CD4-positive, alpha-beta T cell (primary cell): ENCODE results near the gene PDCD10. TPM values are rescaled to one million over a fixed set of nuclear protein-coding genes. Genes with fewer than 3 reads are reported as not detected.
A peak's percentile ranks its signal among the peaks of the same experiment; 100 is the strongest.

Experiments used
- ATAC-seq: fragments of 200-7000 bp; cut with Tn5 transposase; one replicate; pipeline ENCODE4 v1.10.0; 2022; ENCODE audit warnings: mild to moderate bottlenecking; ENCODE audit not compliant: poor library complexity
- CTCF ChIA-PET: fragments of 350-600 bp; sonication (Branson Sonifier 250); formaldehyde crosslinking; loops from one replicate; lab custom pipeline; 2021; ENCODE audit warnings: antibody characterized with exemption, inconsistent platforms; lab: Charles Lee
- POLR2A ChIA-PET: fragments of 350-600 bp; sonication (Branson Sonifier 250); formaldehyde crosslinking; loops from one replicate; lab custom pipeline; 2021; ENCODE audit warnings: antibody characterized with exemption, inconsistent platforms; lab: Charles Lee
- DNase-seq, 14 experiments: peaks; one replicate each; pipeline ENCODE4 v3.0.0-alpha.2; 2013 to 2020; ENCODE audit warnings: mixed read lengths in 2 of 14
- H3K27ac ChIP-seq, 2 donors: one replicate each; pipeline versions ENCODE4 v1.5.1 to v1.7.0; 2013; ENCODE audit warnings: low read length in 2 of 2, low read depth in 1 of 2, mild to moderate bottlenecking in 1 of 2
- H3K27me3 ChIP-seq, 2 experiments: 1 replicate in 1 of 2; 2 replicates in 1 of 2; pipeline versions ENCODE4 v1.6.1 to v1.7.0; 2013; ENCODE audit warnings: low read length in 2 of 2, control low read depth in 1 of 2, mild to moderate bottlenecking in 1 of 2, moderate library complexity in 1 of 2; ENCODE audit not compliant: insufficient read depth in 2 of 2, control insufficient read depth in 1 of 2
- H3K36me3 ChIP-seq: one replicate; pipeline ENCODE4 v1.6.1; 2013; ENCODE audit warnings: low read length, control low read depth; ENCODE audit not compliant: insufficient read depth
- H3K4me1 ChIP-seq: one replicate; pipeline ENCODE4 v1.6.1; 2013; ENCODE audit warnings: low read length, control low read depth; ENCODE audit not compliant: insufficient read depth
- H3K4me3 ChIP-seq: one replicate; pipeline ENCODE4 v1.5.1; 2013; ENCODE audit warnings: mild to moderate bottlenecking, low read length, moderate library complexity
- H3K9me3 ChIP-seq, 2 experiments: 1 replicate in 1 of 2; 2 replicates in 1 of 2; pipeline versions ENCODE4 v1.6.1 to v1.7.0; 2013; ENCODE audit warnings: low read length in 2 of 2, mild to moderate bottlenecking in 2 of 2, control low read depth in 1 of 2, moderate library complexity in 1 of 2; ENCODE audit not compliant: control insufficient read depth in 1 of 2, insufficient read depth in 1 of 2
- H3K27ac Mint-ChIP-seq: one replicate; pipeline ENCODE4 v1.8.0; 2020; ENCODE audit warnings: mixed read lengths
- H3K27me3 Mint-ChIP-seq: one replicate; pipeline ENCODE4 v1.8.0; 2021; ENCODE audit warnings: mixed read lengths
- H3K36me3 Mint-ChIP-seq: one replicate; pipeline ENCODE4 v1.8.0; 2021; ENCODE audit warnings: low read depth, mixed read lengths
- H3K4me1 Mint-ChIP-seq: one replicate; pipeline ENCODE4 v1.8.0; 2021; ENCODE audit warnings: low read depth, mixed read lengths
- H3K4me3 Mint-ChIP-seq: one replicate; pipeline ENCODE4 v1.8.0; 2020; ENCODE audit warnings: mild to moderate bottlenecking, mixed read lengths
- H3K9me3 Mint-ChIP-seq: one replicate; pipeline ENCODE4 v1.8.0; 2020; ENCODE audit warnings: mixed read lengths
- intact Hi-C, 2 experiments: fragments of 100-400 bp; cut with DNase I in 1 of 2; cut with micrococcal nuclease in 1 of 2; formaldehyde crosslinking; loops; one replicate each; pipeline versions ENCODE4 v1.15.1 to v1.9.0; 2023 to 2025; cut with DNase I, micrococcal nuclease
- total RNA-seq, 174 experiments: library from RNA in 2 of 174; stranded (reverse) in 2 of 174; gene quantifications; one replicate each; pipeline ENCODE4 v1.2.3 and lab custom pipeline; 2021 to 2026
- TF ChIP-seq, protein P1 (sequence below): fragments of 200-600 bp; IDR thresholded peaks from one replicate; pipeline ENCODE4 v1.8.0; 2022; ENCODE audit warnings: antibody characterized with exemption, mild to moderate bottlenecking

The PDCD10 gene
- total RNA-seq, 2 experiments from 2014 or later, result 19.0 to 22.8 TPM

DNA sequence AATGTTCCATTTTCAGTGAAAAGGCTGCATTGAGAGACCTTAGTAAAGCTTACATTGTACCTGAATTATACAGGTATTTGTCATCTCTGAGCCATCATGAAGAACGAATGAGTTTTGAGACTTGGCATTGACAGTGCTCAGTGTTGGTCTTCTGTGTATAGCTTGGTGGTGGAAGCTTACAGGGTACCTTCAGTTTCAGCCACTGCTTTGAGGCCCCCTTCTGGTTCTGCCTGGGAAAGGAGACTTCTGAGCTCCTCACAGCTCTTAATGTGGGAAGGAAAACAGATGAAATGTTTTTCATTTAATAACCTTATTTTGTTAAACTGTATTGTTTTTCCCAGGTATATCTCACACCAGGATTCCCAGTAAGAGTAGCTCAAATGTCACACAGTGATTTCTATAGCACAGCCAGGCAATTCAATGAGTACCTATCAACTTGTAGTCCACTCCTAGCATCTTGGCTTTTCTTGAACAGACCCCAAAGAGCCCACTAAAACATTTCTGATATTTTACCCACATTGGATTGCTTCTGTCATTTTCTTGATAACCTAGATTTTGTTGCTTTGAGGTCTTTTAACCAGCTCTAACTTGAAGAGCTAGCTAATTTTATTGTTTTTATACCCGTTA, 6.4 kb upstream of the PDCD10 start:
- no peak overlapping the region for H3K4me3 ChIP-seq
- no peaks in the 10 kb centered on the region for H3K9me3 ChIP-seq
- Mint-ChIP-seq H3K27me3 (no peaks in the 10 kb centered on the region), H3K4me1 (peaks cover 20% of the 10 kb centered on the region), H3K27ac (no peak overlapping the region), H3K9me3 (no peaks in the 10 kb centered on the region), H3K36me3 (no peaks in the 10 kb centered on the region), H3K4me3 (no peak overlapping the region)
- no peaks in the 10 kb centered on the region for H3K4me1 ChIP-seq
- ChIA-PET CTCF (interaction anchor here (0.7 kb wide), 1 partner anchor 48 kb away, joined by 3 read pairs; no protein-coding TSS in a partner anchor), POLR2A (interaction anchor here (1.1 kb wide), 1 partner anchor 361 kb away, joined by 3 read pairs; the partner anchor contains the start of gene ZBBX)
- DNase-seq (peak in 11 of 14 experiments; percentile 1 to 52 (median 9)), ATAC-seq (peak; percentile 67)
- no peaks in the 10 kb centered on the region for H3K27me3 ChIP-seq
- TF ChIP-seq, protein P1, sequence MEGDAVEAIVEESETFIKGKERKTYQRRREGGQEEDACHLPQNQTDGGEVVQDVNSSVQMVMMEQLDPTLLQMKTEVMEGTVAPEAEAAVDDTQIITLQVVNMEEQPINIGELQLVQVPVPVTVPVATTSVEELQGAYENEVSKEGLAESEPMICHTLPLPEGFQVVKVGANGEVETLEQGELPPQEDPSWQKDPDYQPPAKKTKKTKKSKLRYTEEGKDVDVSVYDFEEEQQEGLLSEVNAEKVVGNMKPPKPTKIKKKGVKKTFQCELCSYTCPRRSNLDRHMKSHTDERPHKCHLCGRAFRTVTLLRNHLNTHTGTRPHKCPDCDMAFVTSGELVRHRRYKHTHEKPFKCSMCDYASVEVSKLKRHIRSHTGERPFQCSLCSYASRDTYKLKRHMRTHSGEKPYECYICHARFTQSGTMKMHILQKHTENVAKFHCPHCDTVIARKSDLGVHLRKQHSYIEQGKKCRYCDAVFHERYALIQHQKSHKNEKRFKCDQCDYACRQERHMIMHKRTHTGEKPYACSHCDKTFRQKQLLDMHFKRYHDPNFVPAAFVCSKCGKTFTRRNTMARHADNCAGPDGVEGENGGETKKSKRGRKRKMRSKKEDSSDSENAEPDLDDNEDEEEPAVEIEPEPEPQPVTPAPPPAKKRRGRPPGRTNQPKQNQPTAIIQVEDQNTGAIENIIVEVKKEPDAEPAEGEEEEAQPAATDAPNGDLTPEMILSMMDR, result peak; percentile 40
- H3K27ac ChIP-seq, result no peak overlapping the region
- no peaks in the 10 kb centered on the region for H3K36me3 ChIP-seq
- intact Hi-C loops, result loop anchor here in 1 of 2 experiments (1.0 kb wide), 1 partner anchor 361 kb away; the partner anchor contains the start of gene ZBBX

DNA sequence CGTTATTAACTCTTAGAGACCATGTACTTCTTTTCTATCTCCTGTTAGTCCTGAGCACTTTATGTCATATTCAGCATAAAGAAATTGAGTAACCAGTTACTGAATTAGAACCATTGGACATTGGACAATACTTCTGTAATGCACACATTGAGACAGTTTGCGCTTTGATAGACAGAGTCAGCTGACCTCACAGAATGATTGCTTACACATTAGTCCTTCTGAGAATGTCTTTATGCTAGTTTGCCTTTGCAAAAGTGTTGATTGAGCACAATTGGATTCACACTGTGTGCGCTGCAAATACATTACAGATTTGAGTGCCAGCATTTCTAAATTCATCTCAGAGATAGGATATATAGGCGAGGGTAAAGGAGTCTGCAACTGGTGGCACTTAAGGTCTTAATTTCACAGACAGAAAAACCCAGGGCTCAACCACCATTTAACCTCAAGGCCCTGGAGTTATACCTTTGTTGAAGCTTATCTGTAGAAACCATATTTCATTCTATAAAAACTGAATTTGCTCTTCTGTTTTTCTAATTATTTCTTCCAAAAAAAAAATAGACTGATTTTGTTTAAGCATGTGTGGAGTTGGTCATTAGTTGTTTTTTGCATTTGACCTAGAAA, 4.6 kb upstream of the PDCD10 start:
- Mint-ChIP-seq H3K36me3 (no peaks in the 10 kb centered on the region), H3K9me3 (no peaks in the 10 kb centered on the region), H3K4me1 (peaks cover 20% of the 10 kb centered on the region), H3K4me3 (no peak overlapping the region), H3K27ac (no peak overlapping the region), H3K27me3 (no peaks in the 10 kb centered on the region)
- ATAC-seq (no peak), DNase-seq (no peak)
- TF ChIP-seq, protein P1, result no peak
- Histone ChIP-seq H3K36me3 (no peaks in the 10 kb centered on the region), H3K4me1 (no peaks in the 10 kb centered on the region), H3K4me3 (no peak overlapping the region), H3K27me3 (no peaks in the 10 kb centered on the region), H3K9me3 (no peaks in the 10 kb centered on the region), H3K27ac (no peak overlapping the region)
- intact Hi-C loops, result loop anchor here in 1 of 2 experiments (2.0 kb wide), 1 partner anchor 358 kb away; the partner anchor contains the start of gene ZBBX
- CTCF ChIA-PET, result no interaction called here
- POLR2A ChIA-PET, result no interaction called here

DNA sequence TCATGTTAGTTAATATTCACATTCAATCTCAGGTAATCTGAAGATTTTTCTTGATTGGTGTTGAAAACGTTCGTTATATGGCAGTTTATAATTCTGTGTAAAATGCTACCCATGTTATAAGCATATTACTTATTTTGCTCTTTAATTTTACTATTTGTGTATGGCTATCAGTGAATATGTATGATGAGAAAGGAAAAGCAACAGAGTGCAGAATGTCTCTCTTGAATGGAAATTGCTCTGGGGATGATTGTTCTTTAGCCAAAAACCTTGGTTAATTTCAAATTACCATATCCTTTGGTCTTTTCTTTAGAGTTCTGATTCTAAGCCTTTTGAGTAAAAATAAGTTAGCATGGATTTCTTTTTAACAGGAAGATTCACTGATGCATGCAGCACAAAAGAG, 3.3 kb upstream of the PDCD10 start:
- Histone ChIP-seq H3K9me3 (no peaks in the 10 kb centered on the region), H3K36me3 (no peaks in the 10 kb centered on the region), H3K4me3 (no peak overlapping the region), H3K27me3 (no peaks in the 10 kb centered on the region), H3K4me1 (no peaks in the 10 kb centered on the region), H3K27ac (no peak overlapping the region)
- H3K4me1 Mint-ChIP-seq, result peaks cover 20% of the 10 kb centered on the region
- DNase-seq, result no peak
- ChIA-PET CTCF (no interaction called here), POLR2A (no interaction called here)
- no peak for ATAC-seq
- H3K9me3 Mint-ChIP-seq, result no peaks in the 10 kb centered on the region
- intact Hi-C loops, result loop anchor here in 1 of 2 experiments (2.0 kb wide), 1 partner anchor 357 kb away; the partner anchor contains the start of gene ZBBX
- TF ChIP-seq, protein P1, result no peak
- H3K27me3 Mint-ChIP-seq, result no peaks in the 10 kb centered on the region
- no peaks in the 10 kb centered on the region for H3K36me3 Mint-ChIP-seq
- H3K27ac Mint-ChIP-seq, result no peak overlapping the region
- H3K4me3 Mint-ChIP-seq, result no peak overlapping the region
